Measurements from ENCODE around the gene GDPD3. TPM values are rescaled to one million over a fixed set of nuclear protein-coding genes. Genes with fewer than 3 reads are reported as not detected.
A peak's percentile ranks its signal among the peaks of the same experiment; 100 is the strongest.

GDPD3 gene
- total RNA-seq, 4 donors from 2014 or later = 13.4 to 41.2 (median 28.1) TPM

- WGBS, 2 donors = 81 to 93% methylated on average over 3 to 5 of the region's 7 CpGs
- Histone ChIP-seq H3K4me1 (peaks cover 26 to 51% (median 30%) of the 10 kb centered on the region in 3 donors), H3K9me3 (no peaks in the 10 kb centered on the region), H3K27ac (no peak overlapping the region), H3K4me3 (no peak overlapping the region), H3K36me3 (peaks cover 14 to 71% (median 32%) of the 10 kb centered on the region in 3 donors), H3K27me3 (no peaks in the 10 kb centered on the region)
- intact Hi-C loops (cut with DNase I) = no loop called here
- no peak for DNase-seq
- no peak for TF ChIP-seq CTCF (IDR thresholded peaks at IDR 0.05)
- TF ChIP-seq POLR2A (IDR thresholded peaks at IDR 0.05) = no peak
These were observed 34.6 kb downstream of the GDPD3 start for GRCh38 chr16:30078744-30079143.

- Histone ChIP-seq H3K4me3 (peak overlapping the region in 1 of 4 donors; percentile 93), H3K36me3 (peaks cover 10 to 70% (median 21%) of the 10 kb centered on the region in 3 donors), H3K27me3 (no peaks in the 10 kb centered on the region), H3K4me1 (peaks cover 26 to 53% (median 30%) of the 10 kb centered on the region in 3 donors), H3K27ac (peak overlapping the region in 1 of 4 donors; percentile 98), H3K9me3 (no peaks in the 10 kb centered on the region)
- DNase-seq = no peak
- TF ChIP-seq CTCF (IDR thresholded peaks at IDR 0.05) = no peak
- TF ChIP-seq POLR2A (IDR thresholded peaks at IDR 0.05) = no peak
- intact Hi-C loops (cut with DNase I) = no loop called here
- WGBS, 2 donors = 54 to 70% methylated on average over 6 of the region's 6 CpGs
These were observed 35.7 kb downstream of the GDPD3 start for GRCh38 chr16:30077656-30078055.

- Histone ChIP-seq H3K27ac (peak overlapping the region; percentile 95 to 98 (median 96)), H3K9me3 (no peaks in the 10 kb centered on the region), H3K36me3 (peaks cover 14 to 70% (median 15%) of the 10 kb centered on the region in 3 donors), H3K4me3 (peak overlapping the region; percentile 84 to 99 (median 96)), H3K4me1 (peaks cover 26 to 54% (median 30%) of the 10 kb centered on the region in 3 donors), H3K27me3 (no peaks in the 10 kb centered on the region)
- intact Hi-C loops (cut with DNase I) = no loop called here
- TF ChIP-seq CTCF (IDR thresholded peaks at IDR 0.05) (no peak), POLR2A (IDR thresholded peaks at IDR 0.05) (no peak)
- WGBS, 2 donors = 0 to 2% methylated on average over 7 to 10 of the region's 33 CpGs
- no peak for DNase-seq
These were observed 37.0 kb downstream of the GDPD3 start for GRCh38 chr16:30076276-30076791.

- Histone ChIP-seq H3K27me3 (no peaks in the 10 kb centered on the region), H3K27ac (peak within 1 kb of the TSS; percentile 95 to 98 (median 96)), H3K4me1 (peaks cover 26 to 60% (median 30%) of the 10 kb centered on the region in 3 donors), H3K4me3 (peak within 1 kb of the TSS; percentile 84 to 99 (median 96)), H3K36me3 (peaks cover 12 to 70% (median 15%) of the 10 kb centered on the region in 3 donors), H3K9me3 (no peaks in the 10 kb centered on the region)
- 4% methylated on average over 30 to 36 of the region's 67 CpGs for WGBS, 2 donors
- TF ChIP-seq POLR2A (IDR thresholded peaks at IDR 0.05) (peak in 2 of 4 donors; percentile 67 to 87), CTCF (IDR thresholded peaks at IDR 0.05) (peak in 2 of 6 experiments; percentile 2 to 13)
- DNase-seq = no peak
- intact Hi-C loops (cut with DNase I) = no loop called here
These were observed 37.6 kb downstream of the GDPD3 start, which contains the start of gene PPP4C for GRCh38 chr16:30075503-30076275. TSS of gene PPP4C (plus strand) at chr16:30075994. CDS start at chr16:30076378, 384 bp downstream.

GRCh38 chr16:30070490-30070889 is 42.8 kb downstream of the GDPD3 start:
- Histone ChIP-seq H3K9me3 (no peaks in the 10 kb centered on the region), H3K4me3 (peak overlapping the region in 1 of 4 donors; percentile 34), H3K4me1 (peaks cover 41 to 70% (median 45%) of the 10 kb centered on the region in 3 donors), H3K27me3 (no peaks in the 10 kb centered on the region), H3K36me3 (peaks cover 36 to 72% (median 50%) of the 10 kb centered on the region in 3 donors), H3K27ac (peak overlapping the region in 3 of 4 donors; percentile 41 to 100 (median 57))
- intact Hi-C loops (cut with DNase I) = no loop called here
- DNase-seq = no peak
- TF ChIP-seq POLR2A (IDR thresholded peaks at IDR 0.05) (no peak), CTCF (IDR thresholded peaks at IDR 0.05) (no peak)
